OCI-LY1 (cell line): ENCODE data around the gene PRAMEF1.

Experiments
- H2AFZ ChIP-seq: fragments of 200-600 bp; sonication (generic), shearing (Covaris generic); 2 replicates; pipeline ENCODE4 v1.6.0; 2014; ENCODE audit warnings: antibody characterized with exemption, mild to moderate bottlenecking, low read length
- H3F3A ChIP-seq: fragments of 200-600 bp; sonication (generic), shearing (Covaris generic); 2 replicates; pipeline ENCODE4 v1.6.0; 2014; ENCODE audit warnings: mild to moderate bottlenecking, antibody characterized with exemption, low read length, moderate library complexity; ENCODE audit not compliant: insufficient read depth
- H3K27ac ChIP-seq: fragments of 200-600 bp; sonication (generic); 2 replicates; pipeline ENCODE4 v1.5.1; 2014; ENCODE audit warnings: low read length, mixed run types, mild to moderate bottlenecking, low read depth; ENCODE audit not compliant: poor library complexity, severe bottlenecking
- H3K27me3 ChIP-seq: fragments of 200-600 bp; sonication (generic); 2 replicates; pipeline ENCODE4 v1.6.0; 2014; ENCODE audit warnings: antibody characterized with exemption, mild to moderate bottlenecking, low read length, moderate library complexity; ENCODE audit not compliant: insufficient read depth
- H3K36me3 ChIP-seq: fragments of 200-600 bp; sonication (generic); 2 replicates; pipeline ENCODE4 v1.6.1; 2014; ENCODE audit warnings: mild to moderate bottlenecking, antibody characterized with exemption, low read length, moderate library complexity, mixed read lengths; ENCODE audit not compliant: insufficient read depth
- H3K4me1 ChIP-seq: fragments of 200-600 bp; sonication (generic); 2 replicates; pipeline ENCODE4 v1.5.1; 2014; ENCODE audit warnings: mild to moderate bottlenecking, low read length, moderate library complexity; ENCODE audit not compliant: insufficient read depth, severe bottlenecking
- H3K4me2 ChIP-seq: fragments of 200-600 bp; sonication (generic), shearing (Covaris generic); 2 replicates; pipeline ENCODE4 v1.6.1; 2014; ENCODE audit warnings: low read length
- H3K4me3 ChIP-seq: fragments of 200-600 bp; sonication (generic); 2 replicates; pipeline ENCODE4 v1.5.1; 2014; ENCODE audit warnings: low read length, low read depth, mild to moderate bottlenecking, mixed read lengths; ENCODE audit not compliant: poor library complexity, severe bottlenecking
- H3K79me2 ChIP-seq: fragments of 200-600 bp; shearing (Covaris generic); 2 replicates; pipeline ENCODE4 v1.6.1; 2016; ENCODE audit warnings: mixed run types, low read length, mixed read lengths; ENCODE audit not compliant: insufficient read depth
- H3K9ac ChIP-seq: fragments of 200-600 bp; sonication (generic), shearing (Covaris generic); 2 replicates; pipeline ENCODE4 v1.6.1; 2014; ENCODE audit warnings: mild to moderate bottlenecking, low read length, mixed read lengths
- H3K9me2 ChIP-seq: fragments of 200-600 bp; sonication (generic), shearing (Covaris generic); 2 replicates; pipeline ENCODE4 v1.6.1; 2014; ENCODE audit warnings: low read depth, mild to moderate bottlenecking, low read length, mixed read lengths
- H3K9me3 ChIP-seq: fragments of 200-600 bp; shearing (Covaris generic); 2 replicates; pipeline ENCODE4 v1.6.1; 2014; ENCODE audit warnings: low read length, mixed read lengths
- H4K20me1 ChIP-seq: fragments of 200-600 bp; sonication (generic), shearing (Covaris generic); 2 replicates; pipeline ENCODE4 v1.6.0; 2016; ENCODE audit warnings: mild to moderate bottlenecking, low read length; ENCODE audit not compliant: insufficient read depth
- CTCF ChIP-seq: fragments of 200-600 bp; sonication (generic), shearing (Covaris generic); IDR thresholded peaks from 2 replicates; pipeline ENCODE4 v1.5.1; 2017; ENCODE audit warnings: mild to moderate bottlenecking, antibody characterized with exemption, low read length, moderate library complexity, mixed read lengths
- EZH2 ChIP-seq: fragments of 200-600 bp; sonication (generic), shearing (Covaris generic); IDR thresholded peaks from 2 replicates; pipeline ENCODE4 v1.8.0; 2017; ENCODE audit warnings: borderline replicate concordance, mixed run types, mild to moderate bottlenecking, antibody characterized with exemption, low read length, moderate library complexity, mixed read lengths

PRAMEF1 gene

GRCh38 chr1:12760256-12760795 is 30.9 kb upstream of the PRAMEF1 start:
- H2AFZ ChIP-seq: no peak overlapping the region

GRCh38 chr1:12761781-12762180 is 29.4 kb upstream of the PRAMEF1 start:
- Histone ChIP-seq H3K27me3 (no peaks in the 10 kb centered on the region), H4K20me1 (no peaks in the 10 kb centered on the region), H3K9me3 (no peaks in the 10 kb centered on the region), H3K9ac (no peak overlapping the region), H3F3A (no peaks in the 10 kb centered on the region), H3K4me3 (no peak overlapping the region), H3K27ac (no peak overlapping the region), H2AFZ (no peak overlapping the region), H3K79me2 (no peaks in the 10 kb centered on the region), H3K36me3 (no peaks in the 10 kb centered on the region), H3K9me2 (no peaks in the 10 kb centered on the region), H3K4me1 (no peaks in the 10 kb centered on the region), H3K4me2 (no peak overlapping the region)
- TF ChIP-seq CTCF (no peak), EZH2 (no peak)

More at GRCh38 chr1:12760256-12760795, 30.9 kb upstream of the PRAMEF1 start:
- no peaks in the 10 kb centered on the region for H3K36me3 ChIP-seq
- H3K9me2 ChIP-seq: no peaks in the 10 kb centered on the region
- peak; percentile 25; the same call in 1 of the 2 replicates for TF ChIP-seq CTCF
- TF ChIP-seq EZH2: no peak
- no peaks in the 10 kb centered on the region for H4K20me1 ChIP-seq
- no peaks in the 10 kb centered on the region for H3F3A ChIP-seq
- H3K9ac ChIP-seq: no peak overlapping the region
- no peaks in the 10 kb centered on the region for H3K27me3 ChIP-seq
- no peaks in the 10 kb centered on the region for H3K4me1 ChIP-seq
- no peak overlapping the region for H3K27ac ChIP-seq
- no peaks in the 10 kb centered on the region for H3K9me3 ChIP-seq
- no peak overlapping the region for H3K4me3 ChIP-seq
- no peak overlapping the region for H3K4me2 ChIP-seq
- H3K79me2 ChIP-seq: no peaks in the 10 kb centered on the region

GRCh38 chr1:12762766-12763165 is 28.4 kb upstream of the PRAMEF1 start:
- Histone ChIP-seq H3K36me3 (no peaks in the 10 kb centered on the region), H3K4me2 (no peak overlapping the region), H3K9me3 (no peaks in the 10 kb centered on the region), H3K9ac (no peak overlapping the region), H3K4me1 (no peaks in the 10 kb centered on the region), H3K27ac (no peak overlapping the region), H3K79me2 (no peaks in the 10 kb centered on the region), H3F3A (no peaks in the 10 kb centered on the region), H3K27me3 (no peaks in the 10 kb centered on the region), H2AFZ (no peak overlapping the region), H3K4me3 (no peak overlapping the region), H4K20me1 (no peaks in the 10 kb centered on the region), H3K9me2 (no peaks in the 10 kb centered on the region)
- TF ChIP-seq CTCF: no peak
- no peak for TF ChIP-seq EZH2
